ENCODE measurements around the gene OPCML. TPM values are rescaled to one million over a fixed set of nuclear protein-coding genes. Genes with fewer than 3 reads are reported as not detected.

OPCML gene
- total and polyA plus RNA-seq, 4 donors, result under 0.01 to 0.01 TPM; not detected in 2

- DNase-seq (ENCODE audit: low spot score), result no peak
- Histone ChIP-seq H3K4me3 (ENCODE audit: low read depth in 1 of 3, low read length in 3 of 3) (no peak overlapping the region), H3K27me3 (ENCODE audit: control insufficient read depth in 4 of 4, insufficient read depth in 4 of 4, low read length in 3 of 4) (no peaks in the 10 kb centered on the region), H3K9ac (ENCODE audit: low read depth in 1 of 2, low read length in 2 of 2) (no peak overlapping the region), H3K9me3 (ENCODE audit: control insufficient read depth in 4 of 4, low read length in 3 of 4) (no peaks in the 10 kb centered on the region), H3K27ac (ENCODE audit: low read depth in 1 of 2, low read length in 2 of 2) (no peak overlapping the region), H3K36me3 (ENCODE audit: control insufficient read depth in 4 of 4, insufficient read depth in 3 of 4, low read depth in 1 of 4, low read length in 3 of 4) (no peaks in the 10 kb centered on the region), H3K4me1 (ENCODE audit: control insufficient read depth in 4 of 4, insufficient read depth in 4 of 4, low read length in 3 of 4) (no peaks in the 10 kb centered on the region)
- TF ChIP-seq RAD21 (IDR thresholded peaks at IDR 0.05) (no peak), EGR1 (IDR thresholded peaks at IDR 0.05; ENCODE audit: low read depth in 2 of 2) (no peak), FOXA1 (IDR thresholded peaks at IDR 0.05) (no peak), FOXA2 (IDR thresholded peaks at IDR 0.05) (no peak), RXRA (IDR thresholded peaks at IDR 0.05) (no peak), TAF1 (conservative IDR thresholded peaks at IDR 0.05) (no peak), ZBTB33 (IDR thresholded peaks at IDR 0.05) (no peak), ATF3 (IDR thresholded peaks at IDR 0.05) (no peak), YY1 (IDR thresholded peaks at IDR 0.05) (no peak), JUND (IDR thresholded peaks at IDR 0.05) (no peak), REST (IDR thresholded peaks at IDR 0.05) (no peak), SP1 (IDR thresholded peaks at IDR 0.05) (no peak), CTCF (IDR thresholded peaks at IDR 0.05; ENCODE audit: low read depth, low read length, missing input control) (no peak), NR2F2 (IDR thresholded peaks at IDR 0.05) (no peak), GABPA (IDR thresholded peaks at IDR 0.05 in 1 of 2, conservative IDR thresholded peaks at IDR 0.05 in 1 of 2) (no peak), MAX (IDR thresholded peaks at IDR 0.05) (no peak), HNF4G (IDR thresholded peaks at IDR 0.05) (no peak), HNF4A (conservative IDR thresholded peaks at IDR 0.05) (no peak)
- 90% methylated on average over 3 of the region's 3 CpGs for WGBS
Observed at GRCh38 chr11:132883241-132883640, 649.1 kb downstream of the OPCML start.
